ENCODE data around the gene FOXN3.

- TF ChIP-seq POLR2AphosphoS5 (IDR thresholded peaks at IDR 0.05; ENCODE audit: low read depth, low read length) (no peak), POLR2A (IDR thresholded peaks at IDR 0.05; ENCODE audit: low read depth, low read length) (no peak), TAF1 (IDR thresholded peaks at IDR 0.05; ENCODE audit: borderline replicate concordance, low read depth, low read length) (no peak)
These were observed 218.3 kb downstream of the FOXN3 start for GRCh38 chr14:89198544-89199329.

Measured in GM12892 (cell line).